ENCODE data around the gene ABHD14A. TPM values are rescaled to one million over a fixed set of nuclear protein-coding genes. Genes with fewer than 3 reads are reported as not detected.

Gene ABHD14A
- total RNA-seq, result 8.7 and 10.2 TPM in 2 replicates

GRCh38 chr3:51974963-51975851 lies at the start of gene ABHD14A:
Gene ABHD14A (plus strand): TSS chr3:51975064. CDS start chr3:51975136, 72 bp downstream.

DNA sequence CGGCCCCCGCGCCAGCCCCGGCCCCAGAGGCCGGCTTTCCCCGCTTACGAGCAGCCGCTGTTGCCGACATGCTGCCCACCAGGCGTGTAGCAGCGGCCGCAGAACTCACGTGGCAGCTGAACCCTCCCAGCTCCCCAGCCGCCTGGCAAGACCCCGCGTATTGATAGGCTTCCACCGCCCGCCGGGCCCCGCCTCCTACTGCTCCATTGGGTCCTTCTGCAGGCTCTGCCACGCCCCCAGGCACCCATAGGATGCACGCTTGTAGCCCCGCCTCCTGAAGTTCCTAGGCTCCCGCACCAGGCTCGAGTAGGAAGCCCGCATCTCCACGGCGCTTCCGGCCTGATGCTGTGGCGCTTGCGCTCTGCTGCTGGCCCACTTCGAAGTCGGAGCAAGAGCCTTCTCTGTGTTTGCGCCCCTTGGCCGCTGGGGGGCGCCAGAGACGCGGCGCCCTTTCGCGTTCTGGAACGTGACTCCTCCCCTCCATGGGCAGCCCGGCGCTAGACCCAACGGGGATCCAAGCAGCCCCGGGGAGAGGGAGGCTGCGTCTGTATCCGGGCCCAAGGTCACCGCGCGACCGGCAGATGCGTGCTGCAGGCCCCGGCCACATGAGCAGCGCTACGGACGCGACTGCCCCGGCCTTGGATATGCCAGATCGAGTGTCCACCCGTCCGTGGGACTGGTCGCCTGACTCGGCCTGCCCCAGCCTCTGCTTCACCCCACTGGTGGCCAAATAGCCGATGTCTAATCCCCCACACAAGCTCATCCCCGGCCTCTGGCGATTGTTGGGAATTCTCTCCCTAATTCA lies 32.9 kb upstream of the ABHD14A start, which contains the start of the genes PARP3 and RRP9:
TSS of gene PARP3 (plus strand) at position 566 of the 805 bp plus-strand sequence. CDS start 993 bp downstream, outside the sequence.
TSS of gene RRP9 (minus strand) at position 107 of the 805 bp plus-strand sequence. CDS start at position 70, 37 bp downstream.

GRCh38 chr3:51955175-51955892 lies 19.5 kb upstream of the ABHD14A start, which contains the start of gene GPR62:
Gene GPR62 (plus strand): TSS chr3:51955381. CDS start chr3:51955653, 272 bp downstream.

DNA sequence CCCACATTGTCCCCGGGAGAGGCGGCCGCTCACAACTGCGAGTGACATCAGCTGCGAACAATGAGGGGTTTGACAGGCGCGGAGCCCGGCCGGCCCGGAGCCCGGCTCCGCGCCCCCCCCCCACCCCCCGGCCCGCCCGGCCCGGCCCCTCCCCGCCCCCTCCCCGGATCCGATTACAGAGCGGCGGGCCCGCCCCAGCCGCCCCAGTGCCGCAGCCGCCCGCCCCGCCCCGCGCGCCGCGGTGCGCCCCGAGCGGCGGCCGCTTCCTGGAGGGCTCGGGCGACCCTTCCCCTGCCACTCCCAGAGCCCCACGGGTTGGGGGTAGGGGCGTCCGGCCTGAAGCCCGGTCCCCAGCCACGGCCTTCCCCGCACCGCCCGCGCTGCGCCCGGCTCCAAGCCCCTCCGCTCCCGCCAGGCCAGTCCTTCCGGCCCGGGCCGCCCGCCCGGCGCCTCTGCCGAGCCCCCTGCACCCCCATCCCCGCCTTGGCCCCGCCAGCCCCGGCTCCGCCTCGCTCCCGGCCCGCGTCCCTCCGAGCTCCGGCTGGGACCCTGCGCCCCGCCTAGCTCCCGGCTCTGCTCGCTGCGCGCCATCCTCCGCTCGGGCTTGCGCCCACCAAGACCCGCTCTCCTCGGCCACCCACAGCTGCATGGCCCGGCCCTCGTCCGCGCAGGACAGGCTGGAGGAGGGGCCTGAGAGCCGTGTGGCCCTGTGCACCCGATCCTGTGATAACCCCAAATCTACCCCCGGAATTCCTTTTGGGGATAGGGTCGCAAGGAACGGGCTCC lies 7.3 kb upstream of the ABHD14A start, which contains the start of gene PCBP4:
TSS of gene PCBP4 (minus strand) at position 71 of the 786 bp plus-strand sequence. CDS start 6,214 bp downstream, outside the sequence.

GRCh38 chr3:51982838-51983577 lies 8.1 kb downstream of the ABHD14A start, which contains the start of gene ACY1:
Gene ACY1 (plus strand): TSS chr3:51983535. CDS start chr3:51984065, 530 bp downstream.

GRCh38 chr3:51995346-51996163 lies 20.7 kb downstream of the ABHD14A start, which contains the start of gene RPL29:
Gene RPL29 (minus strand): TSS chr3:51995895. CDS start chr3:51995461, 434 bp downstream.

Other genes with a start within 250 kb of the ABHD14A start
- gene IQCF6, start 195.8 kb upstream of the ABHD14A start, total RNA-seq, result not detected in 2 replicates
- gene IQCF2, start 113.4 kb upstream of the ABHD14A start, total RNA-seq, result not detected in 2 replicates
- gene IQCF5, start 99.5 kb upstream of the ABHD14A start, total RNA-seq, result not detected in 2 replicates
- not detected in 2 replicates for gene IQCF1, start 71.7 kb upstream of the ABHD14A start, total RNA-seq
- gene RRP9, start 33.2 kb upstream of the ABHD14A start, total RNA-seq, result 28.4 and 42.2 TPM in 2 replicates
- gene PARP3, start 32.7 kb upstream of the ABHD14A start, total RNA-seq, result 20.1 and 23.6 TPM in 2 replicates
- gene GPR62, start 19.7 kb upstream of the ABHD14A start, total RNA-seq, result under 0.01 and 0.09 TPM in 2 replicates
- 27.9 and 29.8 TPM in 2 replicates for gene PCBP4, start 7.6 kb upstream of the ABHD14A start, total RNA-seq
- gene ABHD14B, start 1.0 kb upstream of the ABHD14A start, total RNA-seq, result 17.5 and 20.3 TPM in 2 replicates
- gene ACY1, start 8.5 kb downstream of the ABHD14A start, total RNA-seq, result 28.7 and 37.9 TPM in 2 replicates
- gene RPL29, start 20.8 kb downstream of the ABHD14A start, total RNA-seq, result 1,499 and 1,836 TPM in 2 replicates
- 4.1 and 5.8 TPM in 2 replicates for gene DUSP7, start 81.5 kb downstream of the ABHD14A start, total RNA-seq
- 3.8 and 4.6 TPM in 2 replicates for gene POC1A, start 179.4 kb downstream of the ABHD14A start, total RNA-seq
- 38.2 and 44.9 TPM in 2 replicates for gene ALAS1, start 223.1 kb downstream of the ABHD14A start, total RNA-seq

Data from smooth muscle cell of bladder (primary cell).